Panc1 (cell line): ENCODE results near the gene ADGRV1. TPM values are rescaled to one million over a fixed set of nuclear protein-coding genes. Genes with fewer than 3 reads are reported as not detected.

ENCODE experiments used
- ATAC-seq: fragments of 200-7000 bp; cut with Tn5 transposase; 2 replicates; pipeline ENCODE4 v1.9.1; 2020; ENCODE audit warnings: mild to moderate bottlenecking, moderate library complexity
- BruUV-seq: library from RNA; stranded (reverse); fragments of 400-500 nt; replicated peaks from 2 replicates; lab custom pipeline; 2021; lab: Mats Ljungman, UMichigan
- CTCF ChIA-PET: fragments of 300-600 bp; sonication (Branson Sonifier 250); formaldehyde crosslinking; loops from one replicate; lab custom pipeline; 2022; ENCODE audit warnings: antibody characterized with exemption; lab: Charles Lee
- POLR2A ChIA-PET: fragments of 300-600 bp; sonication (Branson Sonifier 250); formaldehyde crosslinking; loops from one replicate; lab custom pipeline; 2022; ENCODE audit warnings: antibody characterized with exemption; lab: Charles Lee
- DNase-seq: peaks from one replicate; pipeline ENCODE4 v3.0.0-alpha.2; 2010; ENCODE audit warnings: low read depth, low spot score
- H3K27ac ChIP-seq: 2 replicates; pipeline ENCODE4 v1.5.1; 2011; ENCODE audit warnings: mild to moderate bottlenecking, low read length, inconsistent platforms
- H3K27me3 ChIP-seq: fragments of 200-500 bp; sonication (Bioruptor generic); 2 replicates; pipeline ENCODE4 v1.6.0; 2014; ENCODE audit warnings: low read length, inconsistent platforms; ENCODE audit not compliant: control insufficient read depth, insufficient read depth
- H3K36me3 ChIP-seq: fragments of 200-500 bp; sonication (Bioruptor generic); 2 replicates; pipeline ENCODE4 v1.5.1; 2014; ENCODE audit warnings: inconsistent platforms, mild to moderate bottlenecking, low read length, moderate library complexity; ENCODE audit not compliant: control insufficient read depth, insufficient read depth
- H3K4me1 ChIP-seq: 2 replicates; pipeline ENCODE4 v1.5.1; 2011; ENCODE audit warnings: inconsistent platforms, mild to moderate bottlenecking, low read length, moderate library complexity; ENCODE audit not compliant: control insufficient read depth, insufficient read depth
- H3K4me3 ChIP-seq, 2 experiments: 2 replicates each; pipeline ENCODE4 v1.5.1; 2011 to 2012; ENCODE audit warnings: low read depth in 2 of 2, low read length in 2 of 2, mild to moderate bottlenecking in 2 of 2, inconsistent platforms in 1 of 2, moderate library complexity in 1 of 2
- H3K9me3 ChIP-seq: fragments of 200-500 bp; sonication (Bioruptor generic); 2 replicates; pipeline ENCODE4 v1.5.1; 2014; ENCODE audit warnings: low read depth, mild to moderate bottlenecking, inconsistent platforms, low read length, moderate library complexity; ENCODE audit not compliant: control insufficient read depth, insufficient read depth
- POLR2AphosphoS5 ChIP-seq: IDR thresholded peaks from 2 replicates; pipeline ENCODE4 v1.6.1; 2012; ENCODE audit warnings: mild to moderate bottlenecking, low read depth, low read length, moderate library complexity
- SIN3A ChIP-seq: IDR thresholded peaks from 2 replicates; pipeline ENCODE4 v1.6.1; 2012; ENCODE audit warnings: low read depth, mild to moderate bottlenecking, low read length, moderate library complexity, borderline replicate concordance; ENCODE audit not compliant: insufficient read depth
- TCF7L2 ChIP-seq: IDR thresholded peaks from 2 replicates; pipeline ENCODE4 v1.6.1; 2011; ENCODE audit warnings: mild to moderate bottlenecking, low read depth, low read length, inconsistent platforms
- in situ Hi-C: cut with HindIII; loops from 2 replicates; pipeline ENCODE4 v1.10.0; 2016; ENCODE audit warnings: low sequenced_read_pairs, low pct_unique_long_range_greater_than_20kb
- intact Hi-C: fragments of 100-400 bp; cut with micrococcal nuclease; formaldehyde crosslinking; loops from one replicate; pipeline ENCODE4 v1.10.0; 2022; ENCODE audit not compliant: unreplicated experiment
- total RNA-seq: library from RNA; stranded (reverse); gene quantifications from one replicate; pipeline ENCODE4 v1.2.1, GENCODE V29; 2021; ENCODE audit not compliant: unreplicated experiment
- TF ChIP-seq, protein P1 (sequence below): fragments of 450-650 bp; IDR thresholded peaks from 2 replicates; pipeline ENCODE4 v1.5.1; 2017; ENCODE audit warnings: mild to moderate bottlenecking
- TF ChIP-seq, protein P2 (sequence below), 2 experiments: IDR thresholded peaks; 2 replicates each; pipeline ENCODE4 v1.6.1; 2011 to 2012; ENCODE audit warnings: low read depth in 2 of 2, control low read depth in 1 of 2, low read length in 1 of 2, mild to moderate bottlenecking in 1 of 2, moderate library complexity in 1 of 2; ENCODE audit not compliant: insufficient read depth in 1 of 2

The ADGRV1 gene
- total RNA-seq, 1 experiment from 2014 or later: 0.49 TPM

DNA sequence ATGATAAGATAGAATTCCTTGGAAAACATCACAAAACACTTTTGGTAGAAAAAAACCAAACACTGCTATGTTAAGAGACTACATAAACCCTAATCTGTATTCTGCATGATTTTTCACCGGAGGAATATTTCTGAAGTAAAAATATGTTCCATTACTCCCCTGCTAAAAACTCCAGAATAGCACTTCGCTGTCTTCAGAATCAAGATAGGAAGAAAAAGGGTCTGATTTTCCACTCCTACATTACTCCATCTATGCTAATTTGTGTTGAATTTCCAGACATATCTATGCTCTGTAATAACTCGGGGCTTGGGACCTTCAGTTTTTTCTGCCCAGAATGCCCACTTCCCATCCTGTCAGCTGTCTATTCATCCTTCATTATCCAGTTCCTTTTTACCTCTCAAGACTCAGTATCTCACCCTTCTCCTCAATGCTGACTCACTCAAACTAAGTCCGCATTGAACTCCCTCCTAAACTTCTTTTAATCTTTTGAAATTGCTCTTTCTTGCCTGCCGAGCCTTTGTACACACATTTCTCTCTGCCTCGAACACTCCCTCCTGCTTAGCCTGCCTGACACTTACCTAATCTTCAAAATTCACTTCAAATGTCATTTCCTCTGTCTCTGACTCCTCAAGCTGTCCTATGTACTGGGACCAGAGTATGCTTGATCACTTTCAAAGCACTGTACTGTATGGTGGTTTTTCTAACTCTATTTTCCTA lies 653.6 kb downstream of the ADGRV1 start:
- H3K27me3 ChIP-seq: no peaks in the 10 kb centered on the region
- H3K4me1 ChIP-seq: no peaks in the 10 kb centered on the region
- no peak overlapping the region for H3K27ac ChIP-seq
- TF ChIP-seq, protein P1, sequence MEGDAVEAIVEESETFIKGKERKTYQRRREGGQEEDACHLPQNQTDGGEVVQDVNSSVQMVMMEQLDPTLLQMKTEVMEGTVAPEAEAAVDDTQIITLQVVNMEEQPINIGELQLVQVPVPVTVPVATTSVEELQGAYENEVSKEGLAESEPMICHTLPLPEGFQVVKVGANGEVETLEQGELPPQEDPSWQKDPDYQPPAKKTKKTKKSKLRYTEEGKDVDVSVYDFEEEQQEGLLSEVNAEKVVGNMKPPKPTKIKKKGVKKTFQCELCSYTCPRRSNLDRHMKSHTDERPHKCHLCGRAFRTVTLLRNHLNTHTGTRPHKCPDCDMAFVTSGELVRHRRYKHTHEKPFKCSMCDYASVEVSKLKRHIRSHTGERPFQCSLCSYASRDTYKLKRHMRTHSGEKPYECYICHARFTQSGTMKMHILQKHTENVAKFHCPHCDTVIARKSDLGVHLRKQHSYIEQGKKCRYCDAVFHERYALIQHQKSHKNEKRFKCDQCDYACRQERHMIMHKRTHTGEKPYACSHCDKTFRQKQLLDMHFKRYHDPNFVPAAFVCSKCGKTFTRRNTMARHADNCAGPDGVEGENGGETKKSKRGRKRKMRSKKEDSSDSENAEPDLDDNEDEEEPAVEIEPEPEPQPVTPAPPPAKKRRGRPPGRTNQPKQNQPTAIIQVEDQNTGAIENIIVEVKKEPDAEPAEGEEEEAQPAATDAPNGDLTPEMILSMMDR: no peak
- TF ChIP-seq, protein P2, sequence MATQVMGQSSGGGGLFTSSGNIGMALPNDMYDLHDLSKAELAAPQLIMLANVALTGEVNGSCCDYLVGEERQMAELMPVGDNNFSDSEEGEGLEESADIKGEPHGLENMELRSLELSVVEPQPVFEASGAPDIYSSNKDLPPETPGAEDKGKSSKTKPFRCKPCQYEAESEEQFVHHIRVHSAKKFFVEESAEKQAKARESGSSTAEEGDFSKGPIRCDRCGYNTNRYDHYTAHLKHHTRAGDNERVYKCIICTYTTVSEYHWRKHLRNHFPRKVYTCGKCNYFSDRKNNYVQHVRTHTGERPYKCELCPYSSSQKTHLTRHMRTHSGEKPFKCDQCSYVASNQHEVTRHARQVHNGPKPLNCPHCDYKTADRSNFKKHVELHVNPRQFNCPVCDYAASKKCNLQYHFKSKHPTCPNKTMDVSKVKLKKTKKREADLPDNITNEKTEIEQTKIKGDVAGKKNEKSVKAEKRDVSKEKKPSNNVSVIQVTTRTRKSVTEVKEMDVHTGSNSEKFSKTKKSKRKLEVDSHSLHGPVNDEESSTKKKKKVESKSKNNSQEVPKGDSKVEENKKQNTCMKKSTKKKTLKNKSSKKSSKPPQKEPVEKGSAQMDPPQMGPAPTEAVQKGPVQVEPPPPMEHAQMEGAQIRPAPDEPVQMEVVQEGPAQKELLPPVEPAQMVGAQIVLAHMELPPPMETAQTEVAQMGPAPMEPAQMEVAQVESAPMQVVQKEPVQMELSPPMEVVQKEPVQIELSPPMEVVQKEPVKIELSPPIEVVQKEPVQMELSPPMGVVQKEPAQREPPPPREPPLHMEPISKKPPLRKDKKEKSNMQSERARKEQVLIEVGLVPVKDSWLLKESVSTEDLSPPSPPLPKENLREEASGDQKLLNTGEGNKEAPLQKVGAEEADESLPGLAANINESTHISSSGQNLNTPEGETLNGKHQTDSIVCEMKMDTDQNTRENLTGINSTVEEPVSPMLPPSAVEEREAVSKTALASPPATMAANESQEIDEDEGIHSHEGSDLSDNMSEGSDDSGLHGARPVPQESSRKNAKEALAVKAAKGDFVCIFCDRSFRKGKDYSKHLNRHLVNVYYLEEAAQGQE (IDR thresholded peaks at IDR 0.05; ENCODE audit: insufficient read depth in 1 of 2, low read depth in 2 of 2, low read length in 1 of 2): no peak
- TF ChIP-seq SIN3A (no peak), TCF7L2 (no peak), POLR2AphosphoS5 (no peak)
- ChIA-PET CTCF (no interaction called here), POLR2A (no interaction called here)
- in situ Hi-C loops: no loop called here
- intact Hi-C loops: no loop called here
- ATAC-seq (no peak), DNase-seq (no peak)
- no peak overlapping the region for H3K4me3 ChIP-seq
- no TSS peak for BruUV-seq
- H3K9me3 ChIP-seq: no peaks in the 10 kb centered on the region
- no peaks in the 10 kb centered on the region for H3K36me3 ChIP-seq

DNA sequence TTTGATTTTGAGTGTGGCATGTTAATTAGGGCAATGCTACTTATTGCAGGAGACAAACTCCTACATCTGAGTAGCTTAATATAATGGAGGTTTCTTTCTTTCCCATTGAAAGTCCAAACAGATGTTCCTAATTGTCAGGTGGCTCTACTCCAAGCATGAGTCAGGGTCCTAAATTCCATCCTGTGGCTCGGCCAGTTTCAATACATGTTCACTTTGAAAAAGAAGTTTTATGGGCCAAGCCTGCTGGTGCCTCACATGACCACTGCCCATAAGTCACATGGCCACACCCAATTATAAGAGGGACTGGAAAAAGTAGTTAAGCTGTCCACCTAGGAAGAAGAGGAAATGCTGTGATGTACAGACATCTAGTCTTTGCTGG lies 654.1 kb downstream of the ADGRV1 start:
- Histone ChIP-seq H3K27me3 (no peaks in the 10 kb centered on the region), H3K36me3 (no peaks in the 10 kb centered on the region), H3K4me3 (no peak overlapping the region), H3K4me1 (no peaks in the 10 kb centered on the region), H3K27ac (no peak overlapping the region), H3K9me3 (no peaks in the 10 kb centered on the region)
- ATAC-seq (no peak), DNase-seq (no peak)
- TF ChIP-seq, protein P2 (IDR thresholded peaks at IDR 0.05; ENCODE audit: insufficient read depth in 1 of 2, low read depth in 2 of 2, low read length in 1 of 2): no peak
- TF ChIP-seq TCF7L2 (no peak), POLR2AphosphoS5 (no peak), SIN3A (no peak)
- TF ChIP-seq, protein P1: no peak
- CTCF ChIA-PET: no interaction called here
- no TSS peak for BruUV-seq
- POLR2A ChIA-PET: no interaction called here
- in situ Hi-C loops: no loop called here
- intact Hi-C loops: no loop called here
